ENCODE measurements around the gene KIAA2012.

Gene KIAA2012

DNA sequence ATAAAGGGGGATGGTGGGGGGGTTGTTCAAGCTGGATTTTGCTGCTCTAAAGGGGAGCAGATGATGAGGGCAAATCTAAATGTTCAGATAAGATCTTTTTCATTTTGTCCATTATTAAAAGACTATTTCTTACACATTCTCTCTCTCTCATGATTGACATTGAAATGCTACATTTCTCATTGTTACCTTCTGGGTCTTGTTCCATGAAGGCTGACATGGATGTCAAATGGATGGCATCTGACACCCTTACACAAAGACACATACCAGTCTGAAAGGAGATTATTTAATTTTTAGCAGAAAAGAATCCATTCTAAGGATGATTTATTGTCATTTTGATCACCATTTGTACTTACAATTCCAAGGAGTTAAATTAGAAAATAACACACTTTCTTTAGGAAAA lies 28.3 kb upstream of the KIAA2012 start:
- no peak for DNase-seq

DNA sequence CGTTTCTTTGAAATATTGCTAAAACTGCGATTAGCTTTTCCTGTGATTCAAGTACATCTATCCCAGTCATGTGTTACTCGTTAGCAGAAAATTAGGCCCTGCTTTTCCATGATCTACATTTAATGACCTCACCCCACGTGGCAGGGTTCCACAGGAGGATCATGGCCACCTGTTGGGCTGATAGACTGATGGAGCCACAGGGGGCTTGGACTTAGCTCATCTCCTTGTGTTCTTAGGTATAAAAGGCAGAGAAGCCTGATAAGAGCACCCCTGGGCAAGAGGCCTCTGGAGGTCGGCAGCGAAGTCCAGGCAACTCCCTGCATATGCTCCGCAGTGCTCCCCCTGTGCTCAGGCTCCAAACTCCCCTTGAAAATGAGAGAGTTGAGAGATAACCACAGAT lies 26.5 kb upstream of the KIAA2012 start:
- DNase-seq: no peak

DNA sequence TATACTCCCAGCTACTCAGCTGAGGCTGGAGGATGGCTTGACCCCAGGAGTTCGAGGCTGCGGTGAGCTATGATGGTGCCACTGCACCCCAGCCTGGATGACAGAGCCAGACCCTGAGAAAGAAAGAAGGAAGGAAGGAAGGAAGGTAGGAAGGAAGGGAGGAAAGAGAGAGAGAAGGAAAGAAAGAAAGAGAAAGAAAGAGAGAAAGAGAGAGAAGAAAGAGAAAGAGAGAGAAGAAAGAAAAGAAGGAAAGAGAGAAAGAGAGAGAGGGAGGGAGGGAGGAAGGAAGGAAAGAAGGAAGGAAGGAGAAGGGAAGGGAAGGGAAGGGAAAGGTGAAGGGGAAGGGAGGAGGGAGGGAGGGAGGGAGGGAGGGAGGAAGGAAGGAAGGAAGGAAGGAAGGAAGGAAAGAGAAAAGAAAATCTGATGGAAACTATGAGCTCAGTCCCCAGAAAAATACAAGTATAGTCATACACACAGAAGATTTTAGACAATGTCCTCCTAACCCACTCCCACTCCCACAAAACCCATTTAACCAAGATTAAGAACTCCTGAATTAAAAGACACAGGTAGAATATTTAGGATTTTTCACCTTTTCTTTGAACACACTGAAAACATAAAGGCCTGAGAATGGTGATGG lies 23.8 kb upstream of the KIAA2012 start:
- no peak for DNase-seq

DNA sequence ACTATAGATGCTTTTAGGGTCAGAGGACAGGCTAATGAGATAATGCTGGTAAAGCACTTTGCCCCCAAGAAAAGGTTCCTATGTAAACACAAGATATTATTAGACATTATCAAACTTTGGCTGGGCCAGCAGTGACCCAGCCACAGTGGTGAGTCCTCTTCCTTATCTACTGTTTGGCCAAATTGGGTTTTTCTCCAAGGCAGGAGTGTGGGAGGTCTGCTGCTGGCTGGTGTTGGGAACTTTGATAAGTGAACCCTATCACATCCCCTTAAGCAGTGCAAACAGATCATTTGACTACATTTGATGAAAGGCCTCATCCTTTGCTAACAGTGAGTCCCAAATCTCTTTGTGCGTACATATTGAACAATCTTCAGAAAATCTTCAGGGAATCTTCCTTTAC lies 23.2 kb upstream of the KIAA2012 start:
- DNase-seq: no peak

DNA sequence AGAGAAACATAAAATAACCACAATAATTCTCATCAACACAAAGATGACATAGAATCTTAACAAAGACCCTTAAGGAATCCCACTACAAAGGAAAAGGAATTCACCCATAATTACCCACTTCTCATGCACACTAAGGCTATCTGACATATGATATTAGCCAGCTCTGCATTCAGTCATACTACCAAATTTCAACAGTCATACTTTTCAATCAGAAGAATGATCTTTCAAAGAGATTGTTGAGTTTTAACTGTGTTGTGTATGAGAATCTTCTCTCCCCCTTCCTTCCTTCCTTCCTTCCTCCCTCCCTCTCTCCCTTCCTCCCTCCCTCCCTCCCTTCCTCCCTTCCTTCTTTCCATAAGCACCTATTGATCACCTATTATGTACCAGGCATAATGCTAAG lies 22.4 kb upstream of the KIAA2012 start:
- DNase-seq: no peak

DNA sequence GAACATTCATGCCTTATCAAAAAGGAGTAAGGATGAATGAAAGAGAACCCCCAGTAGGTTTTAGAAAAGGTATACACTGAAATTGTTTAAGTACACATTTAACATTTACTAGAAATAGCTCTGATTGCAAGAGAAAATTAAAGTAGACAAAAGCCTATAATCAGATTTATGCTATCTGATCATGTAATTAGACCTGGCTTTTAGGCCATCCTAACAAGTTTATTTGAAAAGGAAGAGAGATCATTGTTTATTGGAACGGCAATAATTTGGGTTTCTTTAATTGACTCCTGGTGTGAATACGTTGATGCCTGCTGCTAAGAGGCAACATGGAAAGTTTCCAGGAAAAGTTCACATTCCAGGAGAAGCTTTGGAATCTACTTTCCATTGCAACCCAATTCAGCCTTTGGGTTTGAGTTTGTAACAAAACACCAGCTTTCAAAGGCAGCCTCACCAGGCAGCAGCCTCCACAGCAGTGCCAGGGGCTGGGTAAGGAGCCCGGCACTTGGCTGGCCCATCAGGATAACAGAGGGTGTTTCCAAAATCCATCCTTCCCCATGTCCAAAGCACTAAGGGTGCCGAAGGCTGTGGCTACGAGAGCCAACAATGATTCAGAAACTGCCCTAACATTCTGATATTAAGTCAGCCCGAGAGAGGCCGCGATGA lies 21.4 kb upstream of the KIAA2012 start:
- DNase-seq: no peak

DNA sequence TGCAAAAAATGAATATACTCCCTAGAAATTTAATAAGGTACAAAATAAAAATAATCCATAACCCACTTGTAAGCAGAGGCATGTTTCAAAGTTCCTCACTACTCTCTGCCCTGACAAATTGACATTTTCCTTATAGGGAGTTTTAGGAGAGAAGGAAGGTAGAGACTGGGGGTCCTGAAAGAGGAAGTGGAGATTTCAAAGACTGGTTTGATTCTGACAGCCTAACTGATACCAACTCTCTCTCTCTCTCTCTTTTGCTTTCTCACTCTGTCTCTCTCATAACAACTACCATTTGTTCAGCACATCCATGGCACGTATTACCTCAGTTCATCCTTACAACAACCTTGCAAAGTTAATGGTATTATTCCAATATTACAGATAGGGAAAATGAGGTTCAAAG lies 20.8 kb upstream of the KIAA2012 start:
- DNase-seq: no peak

DNA sequence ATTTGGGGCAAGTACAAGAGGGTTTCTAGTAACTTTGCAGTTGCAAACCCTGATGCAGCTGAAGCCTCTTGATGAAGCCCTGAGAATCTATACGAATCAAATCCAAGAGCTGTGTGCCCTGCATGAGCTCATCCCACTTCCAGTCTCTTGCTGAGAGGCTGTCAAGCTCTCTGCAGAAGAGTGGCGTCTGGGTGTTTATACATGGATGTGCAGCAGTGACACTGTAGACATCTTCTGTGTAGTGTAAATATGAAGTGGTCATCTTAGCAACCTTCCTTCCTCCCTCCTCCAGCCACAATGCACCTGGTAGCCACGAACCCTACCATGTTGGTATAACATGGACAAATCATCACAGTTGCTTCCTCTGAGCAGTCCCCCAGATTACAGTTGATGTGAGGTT lies 18.4 kb upstream of the KIAA2012 start:
- no peak for DNase-seq

DNA sequence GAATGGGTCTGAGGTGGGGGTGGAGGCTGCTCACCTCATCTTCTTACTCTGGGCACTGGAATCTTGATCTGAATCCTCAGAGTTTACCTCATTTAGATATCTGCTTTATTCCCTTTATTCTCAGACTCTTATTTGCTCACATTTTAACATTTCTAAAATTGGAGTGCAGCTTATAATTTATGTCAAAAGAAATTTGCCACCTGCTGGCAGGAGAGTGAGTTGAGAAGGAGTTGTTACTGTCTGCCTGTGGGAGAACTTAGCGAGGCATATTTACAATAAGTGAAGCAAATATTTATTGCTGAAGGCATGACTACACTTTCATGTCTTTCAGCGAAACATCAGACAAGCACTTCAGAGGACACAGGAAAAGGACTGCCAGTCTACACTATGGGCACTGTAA lies 16.4 kb upstream of the KIAA2012 start:
- DNase-seq: no peak

DNA sequence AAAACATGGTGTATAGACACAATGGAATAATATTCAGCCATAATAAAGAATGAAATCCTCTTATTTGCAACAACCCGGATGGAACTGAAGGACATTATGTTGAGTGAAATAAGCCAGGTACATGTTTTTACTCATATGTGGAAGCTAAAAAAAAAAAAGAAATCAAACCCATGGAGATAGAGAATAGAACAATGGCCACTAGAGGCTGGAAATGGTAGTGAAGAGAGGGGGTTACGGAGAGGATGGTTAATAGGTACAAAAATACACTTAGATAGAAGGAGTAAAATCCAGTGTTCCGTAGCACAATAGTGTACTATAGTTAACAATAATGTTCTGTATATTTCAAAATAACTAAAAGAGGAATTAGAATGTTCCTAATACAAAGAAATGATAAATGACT lies 12.8 kb upstream of the KIAA2012 start:
- DNase-seq: no peak

DNA sequence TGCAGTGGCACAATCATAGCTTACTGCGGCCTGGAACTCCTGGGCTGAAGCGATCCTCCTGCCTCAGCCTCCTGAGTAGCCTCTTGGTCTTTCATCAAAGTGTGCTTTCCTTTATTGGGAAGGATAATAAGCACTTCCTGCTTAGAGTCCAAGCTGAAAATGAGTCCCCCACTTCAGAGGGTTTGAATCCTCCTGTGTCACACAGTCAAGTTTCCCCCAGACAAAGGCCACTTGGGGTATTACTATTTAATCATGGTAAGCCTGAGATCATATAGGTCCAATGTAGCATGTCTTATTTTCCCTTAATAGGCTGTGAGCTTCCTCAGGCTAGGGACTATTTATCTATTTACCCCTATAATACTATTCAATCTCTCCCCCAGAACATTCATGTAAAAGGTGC lies 11.4 kb upstream of the KIAA2012 start:
- no peak for DNase-seq

DNA sequence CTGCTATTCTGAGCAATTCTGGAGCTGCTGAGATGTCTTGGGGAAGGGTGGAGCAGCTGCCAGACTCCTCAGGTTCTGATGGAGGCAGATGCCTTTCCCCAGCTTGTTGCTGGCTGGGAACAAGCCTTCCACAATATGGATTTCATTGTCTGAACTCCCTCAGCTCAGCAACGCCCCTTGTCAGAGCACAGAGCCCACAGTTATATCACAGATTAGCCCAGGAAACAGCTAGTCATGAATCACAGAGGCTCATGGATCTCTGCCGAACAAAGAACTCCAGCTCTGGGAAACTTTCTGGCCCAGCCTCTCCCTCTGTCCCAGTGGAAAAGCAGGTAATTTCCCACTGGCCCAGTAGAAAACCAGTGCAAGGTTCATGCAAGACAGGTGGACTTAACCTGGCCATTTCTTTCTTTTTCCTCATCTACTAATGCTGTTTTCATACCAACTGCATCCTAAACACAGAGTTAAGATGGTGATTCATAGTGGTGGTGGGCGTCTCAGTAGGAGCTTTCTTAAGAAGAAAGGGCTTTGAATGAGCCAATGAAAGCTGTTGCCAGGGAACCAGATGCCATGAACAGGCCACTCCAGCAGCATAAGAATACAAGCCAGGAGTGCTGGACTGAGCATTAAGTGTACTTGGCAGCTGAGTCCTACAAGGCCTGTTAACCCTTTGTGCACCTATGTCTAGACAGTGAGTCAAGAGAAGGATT lies 8.7 kb upstream of the KIAA2012 start:
- DNase-seq: no peak

DNA sequence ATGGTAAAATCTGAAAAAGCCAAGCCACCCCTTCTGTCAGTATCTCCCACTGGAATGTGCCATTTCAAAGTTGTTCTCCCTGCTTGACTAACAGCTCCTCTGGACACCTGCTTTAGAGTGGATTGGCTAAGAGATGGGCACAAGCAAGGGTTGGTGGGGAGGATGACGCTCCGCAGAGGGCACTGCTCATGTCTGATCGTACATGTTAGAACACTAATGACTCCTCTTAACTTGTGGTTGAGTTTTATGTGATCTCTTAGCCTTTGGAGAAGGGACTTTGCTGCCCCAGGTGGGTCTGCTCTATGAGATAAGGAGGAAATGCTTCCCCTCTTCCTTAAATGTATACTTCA lies 8.2 kb upstream of the KIAA2012 start:
- no peak for DNase-seq

DNA sequence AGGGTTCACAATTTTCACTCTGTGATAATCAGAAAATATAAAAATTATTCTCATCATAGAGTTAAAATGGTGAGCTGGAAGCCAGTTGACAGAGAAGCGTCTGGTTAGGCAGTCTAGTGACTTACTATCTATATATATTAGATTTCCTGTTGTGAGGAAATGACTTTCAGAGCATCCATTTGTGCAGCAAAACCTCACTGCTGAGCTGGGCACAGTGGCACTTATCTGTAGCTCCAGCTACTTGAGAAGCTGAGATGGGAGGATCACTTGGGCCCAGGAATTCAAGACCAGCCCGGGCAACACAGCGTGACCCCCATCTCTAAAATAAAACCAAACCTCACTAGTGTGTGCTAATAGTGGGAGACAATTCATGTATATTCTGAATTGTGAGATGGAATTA lies 7.2 kb upstream of the KIAA2012 start:
- DNase-seq: no peak

DNA sequence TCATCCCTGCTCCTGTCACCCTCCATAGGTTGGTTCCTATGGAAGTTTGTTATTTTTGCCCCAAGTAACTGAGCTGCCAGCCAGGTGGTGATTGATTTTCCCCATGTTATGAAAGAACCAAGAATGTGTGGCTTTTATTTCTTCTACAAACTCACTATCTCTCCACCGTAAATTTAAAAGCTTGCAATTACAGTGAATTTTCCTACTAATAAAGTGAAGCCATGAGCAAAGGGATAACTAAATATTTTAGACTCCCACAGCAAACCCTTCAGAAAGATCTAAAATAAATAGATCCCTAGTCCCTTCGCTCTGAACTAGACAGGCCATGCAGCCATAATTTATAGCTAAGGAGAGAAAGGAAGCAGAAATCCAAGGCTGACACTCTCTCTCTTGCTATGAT lies 6.2 kb upstream of the KIAA2012 start:
- no peak for DNase-seq

DNA sequence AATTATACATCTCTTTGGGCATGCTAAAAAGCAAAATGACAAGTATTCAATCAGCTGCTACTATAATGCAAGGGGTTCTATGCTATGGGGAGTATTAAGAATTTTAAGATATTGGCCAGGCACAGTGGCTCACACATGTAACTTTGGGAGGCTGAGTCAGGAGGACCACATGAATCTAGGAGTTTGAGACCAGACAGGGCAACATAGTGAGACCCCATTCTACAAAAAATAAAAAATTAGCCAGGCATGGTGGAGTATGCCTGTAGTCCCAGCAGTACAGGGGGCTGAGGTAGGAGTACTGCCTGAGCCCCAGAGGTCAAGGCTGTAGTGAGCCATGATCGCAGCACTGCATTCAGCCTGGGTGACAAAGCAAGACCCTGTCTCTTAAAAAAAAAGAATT lies 5.5 kb upstream of the KIAA2012 start:
- DNase-seq: no peak

DNA sequence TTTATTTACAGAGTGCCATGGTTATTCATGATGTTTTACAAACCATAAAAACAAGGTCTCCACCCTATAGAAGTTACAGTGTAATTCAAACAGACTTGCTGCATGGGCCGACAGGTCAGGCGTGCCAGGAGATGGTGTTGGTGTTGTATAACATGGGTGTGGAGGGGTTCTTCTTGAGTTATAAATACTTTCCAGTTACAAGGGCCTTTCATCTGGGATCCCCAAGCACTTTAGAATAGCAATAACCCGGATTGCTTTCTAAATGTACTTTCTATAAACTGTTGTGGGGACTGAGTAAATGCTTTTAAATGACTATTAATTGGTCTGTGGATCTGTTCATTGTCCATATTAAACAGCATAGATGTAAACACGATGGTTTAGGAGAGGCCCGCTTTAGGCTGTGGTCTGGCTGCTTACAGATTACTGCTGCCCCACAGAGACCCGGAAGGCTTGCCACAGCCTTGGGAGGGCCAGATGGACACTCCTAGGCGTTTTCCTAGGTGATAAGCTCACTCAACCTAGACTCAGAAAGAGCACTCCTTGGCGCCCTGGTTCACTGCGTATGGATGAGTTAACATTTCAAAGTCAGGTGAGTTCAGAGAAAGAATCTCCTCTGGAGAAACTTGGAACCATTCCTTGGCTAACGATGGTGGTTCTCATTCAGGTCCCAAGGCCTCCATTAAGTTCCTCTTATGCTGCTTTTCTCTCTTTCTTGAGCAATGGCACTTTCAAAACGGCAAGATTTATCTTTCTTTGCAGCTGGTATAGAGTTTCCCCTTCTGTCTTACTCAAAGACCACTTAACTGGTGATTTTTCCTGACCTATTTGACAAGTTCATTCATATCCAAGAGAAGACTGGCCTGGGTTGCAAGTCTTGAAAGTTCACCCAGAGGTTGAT lies 3.6 kb upstream of the KIAA2012 start:
- DNase-seq: no peak

DNA sequence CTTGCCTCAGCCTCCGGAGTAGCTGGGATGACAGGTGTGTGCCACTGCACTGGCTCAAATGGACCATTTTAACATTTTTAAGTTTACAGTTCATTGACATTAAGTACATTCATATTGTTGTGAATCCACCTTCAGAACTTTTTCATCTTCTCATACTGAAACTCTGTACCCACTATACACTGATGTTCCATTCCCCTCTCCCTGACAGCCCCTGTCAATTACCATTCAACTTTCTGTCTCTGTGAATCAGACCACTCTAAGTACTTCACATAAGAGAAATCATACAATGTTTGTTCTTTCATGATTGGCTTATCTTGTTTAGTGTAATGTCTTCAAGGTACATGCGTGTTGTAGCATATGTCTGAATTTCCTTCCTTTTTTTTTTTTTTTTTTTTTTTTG lies 1.9 kb upstream of the KIAA2012 start:
- DNase-seq: no peak

DNA sequence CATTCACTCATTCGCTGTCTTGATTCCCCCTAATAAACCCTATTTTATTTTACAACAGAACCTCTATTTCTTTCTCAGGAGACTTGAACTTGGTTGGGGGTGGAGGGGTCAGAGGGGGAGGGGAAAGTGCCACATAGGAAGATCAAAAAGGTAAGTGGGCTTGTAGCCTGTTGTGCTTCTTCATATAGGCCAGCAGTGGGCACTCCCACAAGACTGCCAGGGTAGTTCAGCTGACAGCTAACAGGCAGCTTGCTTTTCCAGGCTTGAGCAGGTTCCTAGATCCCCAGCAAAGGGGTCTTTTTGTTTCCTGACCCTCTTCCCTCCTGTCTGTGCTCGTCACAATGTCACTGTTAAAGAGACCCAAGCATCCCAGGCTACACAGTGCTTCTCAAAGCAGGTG lies 829 bp upstream of the KIAA2012 start:
- DNase-seq: no peak

DNA sequence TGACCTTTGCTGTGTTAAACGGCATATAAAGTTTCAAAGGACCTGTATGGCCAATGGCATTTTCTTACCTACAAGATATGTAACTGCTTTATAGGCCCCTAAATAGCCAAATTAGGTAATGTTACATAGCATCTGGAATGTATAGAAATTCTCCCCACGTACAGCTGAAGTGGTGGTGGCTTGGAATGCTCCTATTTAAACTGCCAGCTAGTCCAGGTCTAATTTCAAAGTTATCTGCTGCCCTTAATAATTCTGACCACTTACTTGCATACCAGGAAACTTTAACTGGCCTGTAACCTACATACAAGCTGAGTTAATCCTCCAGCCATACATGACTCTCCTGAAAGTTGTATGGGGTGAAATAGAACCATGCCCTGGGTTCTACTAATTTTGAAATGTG lies 1.3 kb downstream of the KIAA2012 start:
- no peak for DNase-seq

DNA sequence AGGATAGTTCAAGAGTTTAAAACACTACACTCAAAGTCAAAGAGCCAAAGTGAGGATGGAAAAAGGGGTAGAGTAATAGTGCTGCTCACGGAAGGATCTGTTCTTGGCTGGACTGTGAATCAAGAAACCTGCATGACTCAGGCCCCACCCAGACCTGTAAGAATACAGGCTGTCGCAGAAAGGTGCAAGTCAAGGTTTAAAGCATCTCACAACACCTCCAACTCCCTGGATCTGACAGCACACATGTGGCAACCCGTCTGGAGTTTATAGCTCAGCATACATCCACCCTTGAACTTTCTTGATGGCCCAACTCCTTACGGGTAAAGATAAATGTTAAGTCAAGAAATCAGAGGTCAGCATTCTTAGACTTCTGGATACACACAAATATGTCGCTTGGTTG lies 6.3 kb downstream of the KIAA2012 start:
- DNase-seq: no peak

DNA sequence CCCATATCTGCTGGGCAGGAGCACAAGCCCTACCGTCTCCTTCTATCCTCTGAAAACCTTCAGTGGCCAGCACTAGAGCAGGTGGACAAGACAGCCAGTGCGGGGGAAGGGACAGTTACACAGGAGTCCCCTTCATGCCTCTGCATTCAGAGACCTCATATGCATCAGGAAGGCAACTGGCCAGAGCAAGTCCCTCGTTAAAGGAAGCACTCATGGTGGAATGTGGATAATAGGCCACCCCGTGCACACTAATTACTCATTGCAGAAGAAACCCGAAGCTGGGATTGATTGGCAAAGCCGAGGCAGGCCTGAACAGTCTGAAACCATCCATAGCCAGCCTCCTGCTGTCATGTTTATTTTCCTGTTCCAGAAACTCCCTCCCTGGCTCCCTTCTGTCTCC lies 11.2 kb downstream of the KIAA2012 start:
- DNase-seq: no peak

DNA sequence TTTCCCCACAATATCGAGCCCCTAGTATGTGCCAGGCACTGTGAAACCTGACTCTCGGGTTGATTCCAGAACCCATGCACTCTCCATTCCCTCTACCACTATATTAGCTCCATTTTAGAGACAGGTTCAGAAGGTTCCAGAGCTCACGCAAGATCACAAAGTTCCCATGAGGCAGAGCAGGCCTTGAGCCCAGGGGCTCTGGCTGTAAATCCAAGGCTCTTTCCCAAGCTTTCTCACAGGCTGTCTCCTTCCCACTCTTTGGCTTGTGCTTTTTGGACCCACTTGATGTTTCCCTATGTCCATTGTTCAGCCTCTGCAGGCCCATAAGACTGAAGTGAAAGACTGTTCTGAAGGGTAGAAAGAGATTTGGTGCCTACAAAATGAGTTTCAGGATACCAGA lies 15.7 kb downstream of the KIAA2012 start:
- DNase-seq: no peak

DNA sequence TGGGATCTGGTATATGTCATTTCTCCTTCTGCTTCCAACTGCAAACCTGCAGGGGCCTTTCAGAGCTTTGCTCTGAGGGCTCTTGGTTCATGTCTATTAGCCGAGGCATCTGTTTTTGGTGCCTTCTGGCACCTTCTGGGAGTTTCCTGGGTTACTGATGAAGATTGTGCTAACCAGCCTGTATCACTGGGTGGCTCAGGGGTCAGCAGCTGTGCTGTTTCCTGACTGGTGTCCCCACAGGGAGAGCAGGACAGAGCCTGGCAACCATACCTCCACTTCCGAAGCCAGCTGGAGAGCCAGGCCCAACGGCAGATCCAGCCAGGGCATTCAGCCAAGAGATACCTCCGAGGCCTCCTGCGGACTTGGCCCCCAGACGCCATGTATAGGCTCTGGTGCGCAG lies 17.5 kb downstream of the KIAA2012 start:
- DNase-seq: no peak
